ENCODE data around the gene FCRL3. TPM values are rescaled to one million over a fixed set of nuclear protein-coding genes. Genes with fewer than 3 reads are reported as not detected.

Gene FCRL3
- total RNA-seq, 2 donors from 2014 or later, result 0.16 to 0.49 TPM

- Histone ChIP-seq H3K27ac (no peak overlapping the region), H3K27me3 (no peaks in the 10 kb centered on the region)
Measured at GRCh38 chr1:157653494-157653873, 47.1 kb downstream of the FCRL3 start.

GRCh38 chr1:157652859-157653493, 47.6 kb downstream of the FCRL3 start:
- TF ChIP-seq, protein P1, sequence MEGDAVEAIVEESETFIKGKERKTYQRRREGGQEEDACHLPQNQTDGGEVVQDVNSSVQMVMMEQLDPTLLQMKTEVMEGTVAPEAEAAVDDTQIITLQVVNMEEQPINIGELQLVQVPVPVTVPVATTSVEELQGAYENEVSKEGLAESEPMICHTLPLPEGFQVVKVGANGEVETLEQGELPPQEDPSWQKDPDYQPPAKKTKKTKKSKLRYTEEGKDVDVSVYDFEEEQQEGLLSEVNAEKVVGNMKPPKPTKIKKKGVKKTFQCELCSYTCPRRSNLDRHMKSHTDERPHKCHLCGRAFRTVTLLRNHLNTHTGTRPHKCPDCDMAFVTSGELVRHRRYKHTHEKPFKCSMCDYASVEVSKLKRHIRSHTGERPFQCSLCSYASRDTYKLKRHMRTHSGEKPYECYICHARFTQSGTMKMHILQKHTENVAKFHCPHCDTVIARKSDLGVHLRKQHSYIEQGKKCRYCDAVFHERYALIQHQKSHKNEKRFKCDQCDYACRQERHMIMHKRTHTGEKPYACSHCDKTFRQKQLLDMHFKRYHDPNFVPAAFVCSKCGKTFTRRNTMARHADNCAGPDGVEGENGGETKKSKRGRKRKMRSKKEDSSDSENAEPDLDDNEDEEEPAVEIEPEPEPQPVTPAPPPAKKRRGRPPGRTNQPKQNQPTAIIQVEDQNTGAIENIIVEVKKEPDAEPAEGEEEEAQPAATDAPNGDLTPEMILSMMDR (IDR thresholded peaks at IDR 0.05), result no peak
- Histone ChIP-seq H3K9ac (ENCODE audit: low read depth in 2 of 2, low read length in 2 of 2) (no peak overlapping the region), H3K36me3 (no peaks in the 10 kb centered on the region), H3K27ac (no peak overlapping the region), H3K4me1 (no peaks in the 10 kb centered on the region), H3K4me3 (no peak overlapping the region), H3K9me3 (no peaks in the 10 kb centered on the region), H3K27me3 (no peaks in the 10 kb centered on the region)
- intact Hi-C loops (cut with DNase I), result no loop called here
- DNase-seq, result no peak

More at GRCh38 chr1:157653494-157653873, 47.1 kb downstream of the FCRL3 start:
- Histone ChIP-seq H3K36me3 (no peaks in the 10 kb centered on the region), H3K9ac (ENCODE audit: low read depth in 2 of 2, low read length in 2 of 2) (no peak overlapping the region), H3K4me1 (no peaks in the 10 kb centered on the region), H3K9me3 (no peaks in the 10 kb centered on the region), H3K4me3 (no peak overlapping the region)
- DNase-seq, result no peak
- intact Hi-C loops (cut with DNase I), result no loop called here
- TF ChIP-seq, protein P1 (IDR thresholded peaks at IDR 0.05), result no peak

GRCh38 chr1:157648317-157648716, 52.3 kb downstream of the FCRL3 start:
- no peaks in the 10 kb centered on the region for H3K9me3 ChIP-seq
- H3K27ac ChIP-seq, result no peak overlapping the region
- H3K4me3 ChIP-seq, result no peak overlapping the region
- DNase-seq, result no peak
- intact Hi-C loops (cut with DNase I), result no loop called here
- H3K27me3 ChIP-seq, result no peaks in the 10 kb centered on the region
- no peaks in the 10 kb centered on the region for H3K4me1 ChIP-seq
- TF ChIP-seq, protein P1 (IDR thresholded peaks at IDR 0.05), result no peak
- H3K36me3 ChIP-seq, result no peaks in the 10 kb centered on the region
- no peak overlapping the region for H3K9ac ChIP-seq (ENCODE audit: low read depth in 2 of 2, low read length in 2 of 2)

- intact Hi-C loops (cut with DNase I), result no loop called here
- Histone ChIP-seq H3K27ac (no peak overlapping the region), H3K36me3 (no peaks in the 10 kb centered on the region), H3K27me3 (no peaks in the 10 kb centered on the region), H3K4me3 (no peak overlapping the region), H3K4me1 (no peaks in the 10 kb centered on the region), H3K9ac (ENCODE audit: low read depth in 2 of 2, low read length in 2 of 2) (no peak overlapping the region), H3K9me3 (no peaks in the 10 kb centered on the region)
- TF ChIP-seq, protein P1 (IDR thresholded peaks at IDR 0.05), result no peak
- DNase-seq, result no peak
Measured at GRCh38 chr1:157646144-157646543, 54.4 kb downstream of the FCRL3 start.

DNA sequence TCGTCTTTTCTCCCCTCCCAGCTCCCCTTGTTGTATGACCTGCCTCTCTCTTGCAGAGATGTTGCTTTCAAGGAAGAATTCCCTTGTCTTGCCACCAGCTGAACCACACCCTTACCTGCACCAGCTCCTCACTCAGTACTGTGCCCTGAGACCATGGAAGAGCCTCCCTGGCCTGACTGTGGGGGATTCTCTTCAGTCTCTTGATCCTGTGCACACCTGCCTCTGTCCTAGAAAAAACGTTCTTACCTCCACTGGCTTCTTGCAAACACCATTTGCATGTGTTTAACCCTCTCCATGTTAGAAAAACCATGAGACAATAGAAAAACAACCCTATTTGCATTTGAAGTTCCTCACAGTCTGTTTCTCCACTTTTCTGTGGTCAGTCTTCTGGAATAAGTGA, 59.4 kb downstream of the FCRL3 start:
- H3K4me1 ChIP-seq, result no peaks in the 10 kb centered on the region

More for the DNA sequence above, 59.4 kb downstream of the FCRL3 start:
- Histone ChIP-seq H3K27me3 (no peaks in the 10 kb centered on the region), H3K27ac (no peak overlapping the region), H3K4me3 (no peak overlapping the region), H3K9me3 (no peaks in the 10 kb centered on the region), H3K9ac (ENCODE audit: low read depth in 2 of 2, low read length in 2 of 2) (no peak overlapping the region), H3K36me3 (no peaks in the 10 kb centered on the region)
- intact Hi-C loops (cut with DNase I), result no loop called here
- DNase-seq, result no peak
- TF ChIP-seq, protein P1 (IDR thresholded peaks at IDR 0.05), result no peak
